Measurements from ENCODE around the gene MED12.

Gene MED12

GRCh38 chrX:71184803-71185495, 66.6 kb downstream of the MED12 start:
- TF ChIP-seq CTCF (IDR thresholded peaks at IDR 0.05; ENCODE audit: borderline replicate concordance, insufficient read depth, low read depth, low read length): no peak
- no peak overlapping the region for H3K4me3 ChIP-seq (ENCODE audit: low read depth, low read length)

- no peak overlapping the region for H3K4me3 ChIP-seq (ENCODE audit: low read depth, low read length)
- no peak for TF ChIP-seq CTCF (IDR thresholded peaks at IDR 0.05; ENCODE audit: borderline replicate concordance, insufficient read depth, low read depth, low read length)
Observed at GRCh38 chrX:71191248-71191647, 72.9 kb downstream of the MED12 start.
